GM19452 (cell line): ENCODE measurements around the gene AFG1L.
"Not testable (repeated sequence)": the region's sequence is repeated elsewhere in the genome, so short reads cannot be mapped to it uniquely, and the experiment has no call there.

Experiments used
- ATAC-seq: cut with Tn5 transposase; IDR thresholded peaks from one replicate; pipeline ENCODE4 v1.9.1; 2021; ENCODE audit not compliant: unreplicated experiment

AFG1L gene

DNA sequence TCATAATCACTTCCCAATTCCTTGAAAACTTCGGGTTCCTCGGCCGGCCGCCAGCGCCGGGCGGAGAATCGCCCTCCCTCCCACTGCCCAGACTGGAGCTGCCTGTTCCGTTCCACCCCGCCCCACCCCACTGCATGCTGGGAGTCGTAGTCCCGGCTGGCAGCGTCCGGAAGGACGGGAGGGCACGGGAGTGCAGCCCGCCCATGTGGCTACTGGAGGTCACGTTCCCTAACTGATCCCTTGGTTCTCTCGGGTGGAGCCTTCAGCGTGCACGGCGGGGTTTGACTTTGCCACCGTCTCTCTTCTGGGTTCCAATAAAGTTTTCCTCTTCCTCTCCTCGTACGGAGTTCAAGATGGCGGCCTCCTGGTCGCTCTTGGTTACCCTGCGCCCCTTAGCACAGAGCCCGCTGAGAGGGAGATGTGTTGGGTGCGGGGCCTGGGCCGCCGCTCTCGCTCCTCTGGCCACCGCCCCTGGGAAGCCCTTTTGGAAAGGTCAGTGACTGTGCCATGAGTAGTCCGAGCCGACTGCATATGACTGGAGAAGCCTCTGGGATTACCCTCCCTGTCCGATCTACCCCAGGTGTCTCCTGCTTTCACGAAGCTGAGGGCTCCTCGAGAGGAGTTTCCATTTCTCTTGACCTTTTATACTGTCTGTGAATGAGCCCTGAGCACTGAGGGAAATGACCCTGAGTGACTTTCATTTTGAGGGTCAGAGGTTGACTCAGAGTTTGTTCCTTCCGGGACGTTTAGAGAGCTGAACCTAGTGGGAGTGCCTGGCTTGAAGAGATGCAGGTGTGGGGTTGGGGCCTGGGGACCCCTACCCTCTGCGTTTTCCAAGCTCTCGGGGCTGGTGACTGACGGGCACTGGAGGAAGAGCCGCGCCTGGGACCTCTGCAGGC, at the start of gene AFG1L:
AFG1L (plus strand) TSS at position 328 of the 899 bp plus-strand sequence; CDS start at position 354, 26 bp downstream.
- ATAC-seq: peak; percentile 86

GRCh38 chr6:108245095-108245494, 49.8 kb upstream of the AFG1L start:
- ATAC-seq: not testable (repeated sequence)

DNA sequence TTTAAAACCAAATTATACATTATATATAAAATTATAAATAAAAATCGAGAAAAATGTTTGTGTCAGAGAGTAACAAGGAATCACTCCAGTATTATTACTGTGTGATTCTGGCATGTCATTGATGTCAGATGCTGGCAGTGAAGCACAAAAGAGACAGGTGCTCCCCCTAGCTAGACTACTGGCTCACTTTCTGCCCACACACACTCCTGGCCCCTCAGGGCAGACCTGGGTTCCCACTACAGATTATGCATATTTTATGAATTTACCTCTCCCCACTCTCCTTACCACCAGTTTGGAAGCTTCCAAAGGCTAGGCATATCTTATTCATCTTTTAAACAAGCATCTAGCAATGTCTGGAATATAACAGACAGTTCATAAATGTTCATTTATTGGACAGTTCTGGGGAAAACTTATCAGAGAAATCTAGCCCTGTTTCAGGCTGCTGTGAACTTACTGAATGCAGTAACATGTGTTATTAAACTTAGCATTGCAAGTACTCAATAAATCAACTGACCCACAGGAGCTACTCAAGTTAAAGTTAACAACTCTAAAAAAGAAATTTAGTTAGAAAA, 46.8 kb upstream of the AFG1L start:
- no peak for ATAC-seq

- no peak for ATAC-seq
Observed at GRCh38 chr6:108250240-108250866, 44.5 kb upstream of the AFG1L start.

DNA sequence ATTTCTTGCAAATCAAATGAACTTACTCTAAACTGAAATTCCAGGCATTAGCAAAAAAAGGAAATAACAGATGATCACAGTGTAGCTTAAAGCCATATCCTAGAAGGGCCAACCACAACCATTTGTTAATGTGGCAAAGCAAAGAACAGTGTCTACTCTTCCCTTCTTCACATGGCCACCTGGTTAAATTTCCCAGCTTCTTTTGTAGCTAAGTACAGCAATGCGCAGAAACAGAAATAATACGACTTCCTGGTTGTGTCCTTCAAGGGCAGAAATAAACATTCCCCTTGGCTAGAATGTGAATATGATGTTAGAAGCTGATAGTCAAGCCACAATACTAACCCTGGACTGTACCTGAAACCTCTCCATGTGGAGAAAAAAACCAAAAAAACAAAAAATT, 43.6 kb upstream of the AFG1L start:
- ATAC-seq: no peak

- ATAC-seq: no peak
Observed at GRCh38 chr6:108252055-108252454, 42.8 kb upstream of the AFG1L start.

DNA sequence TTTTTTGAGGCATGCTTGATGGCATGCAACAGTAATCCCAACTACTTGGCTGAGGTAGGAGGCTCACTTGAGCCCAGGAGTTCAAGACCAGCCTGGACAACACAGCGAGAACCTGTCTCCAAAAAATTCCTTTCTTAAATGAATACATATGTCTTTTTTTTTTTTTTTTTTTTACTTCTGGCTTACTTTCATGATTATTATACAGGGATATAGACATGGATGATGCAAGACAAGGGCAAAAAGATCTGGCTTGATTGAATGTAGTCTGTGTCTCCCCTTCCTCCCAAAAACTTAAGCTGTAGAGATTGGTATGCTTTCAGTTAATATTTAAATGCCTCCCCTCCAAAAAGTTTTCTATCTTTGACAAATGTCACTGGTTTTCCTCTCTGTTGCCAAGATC, 41.6 kb upstream of the AFG1L start:
- no peak for ATAC-seq

- no peak for ATAC-seq
Observed at GRCh38 chr6:108254433-108255410, 40.1 kb upstream of the AFG1L start.

GRCh38 chr6:108260126-108260808, 34.6 kb upstream of the AFG1L start:
- ATAC-seq: peak; percentile 4

DNA sequence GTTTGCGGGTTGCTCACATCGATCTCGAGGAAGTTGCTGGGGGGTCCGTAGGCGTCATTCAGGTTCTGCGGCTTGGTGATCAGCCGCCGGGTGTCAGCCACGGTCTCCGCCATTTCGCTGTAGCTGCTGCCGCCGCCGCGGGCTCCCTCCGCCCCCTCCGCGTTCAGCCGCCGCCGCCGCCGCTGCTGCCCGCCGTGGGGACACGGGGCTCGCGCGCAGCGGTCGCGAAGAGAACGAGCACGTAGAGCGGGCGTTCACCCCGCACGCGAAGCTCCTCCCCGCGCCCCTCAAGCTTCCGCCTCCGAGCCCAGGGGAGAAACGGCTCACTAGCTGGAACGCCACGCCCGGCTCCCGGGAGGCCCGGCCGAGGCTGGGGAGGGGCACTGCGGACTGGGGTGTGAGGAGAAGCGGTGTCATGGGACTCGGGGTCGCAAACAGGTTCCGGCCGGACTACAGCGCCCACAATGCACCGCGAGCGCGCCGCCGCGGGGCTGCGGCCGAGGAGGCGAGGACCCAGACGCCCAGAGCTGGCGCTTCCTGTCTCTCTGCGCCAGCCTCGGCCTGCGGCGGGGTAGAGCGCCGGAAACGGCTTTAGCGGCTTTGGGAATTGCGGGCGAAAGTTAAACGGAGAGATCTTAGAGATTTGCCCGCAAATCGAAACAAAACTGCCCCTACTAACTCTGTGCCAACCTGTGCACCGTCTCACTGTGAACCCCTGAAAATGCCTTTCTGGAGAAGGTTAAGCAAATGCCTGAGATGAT, 33.9 kb upstream of the AFG1L start, which contains the start of gene SNX3:
SNX3 (minus strand) TSS at position 232 of the 761 bp plus-strand sequence; CDS start at position 113, 119 bp downstream.
- ATAC-seq: peak; percentile 85

DNA sequence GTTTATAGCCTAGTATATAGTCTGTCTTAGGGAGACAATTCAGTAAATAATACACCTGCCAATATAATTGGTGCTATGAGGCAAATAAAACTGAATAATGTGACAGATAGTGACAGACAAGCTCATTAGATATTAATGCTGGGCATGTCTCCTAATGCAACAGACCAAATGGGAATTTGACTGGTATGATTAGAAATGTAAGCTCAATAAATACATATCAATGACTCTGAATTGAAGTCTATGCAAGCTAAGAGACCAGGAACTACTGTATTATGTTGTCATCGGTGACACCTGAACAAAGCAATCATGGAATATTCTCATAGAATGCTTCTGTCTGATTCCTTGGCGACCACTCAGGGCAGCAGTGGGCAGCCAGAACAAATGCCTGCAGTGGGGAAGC, 31.5 kb upstream of the AFG1L start:
- no peak for ATAC-seq

DNA sequence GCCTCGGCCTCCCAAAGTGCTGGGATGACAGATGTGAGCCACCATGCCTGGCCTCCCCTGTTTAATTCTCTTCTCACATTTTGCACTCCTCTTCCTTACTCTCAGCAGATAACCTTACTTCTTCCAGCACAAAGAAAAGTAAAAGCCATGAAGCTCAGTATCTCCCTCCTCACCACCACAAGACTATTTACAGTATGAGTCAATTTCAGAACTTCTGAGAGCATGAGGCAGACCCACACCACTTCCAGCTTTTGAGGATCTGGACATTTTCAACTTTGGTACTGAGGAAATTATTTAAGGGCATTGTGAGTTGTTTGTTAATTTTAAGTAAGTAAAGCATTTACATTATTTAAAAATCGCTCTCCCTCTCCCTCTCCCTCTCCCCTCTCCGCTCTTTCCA, 26.0 kb upstream of the AFG1L start:
- no peak for ATAC-seq

DNA sequence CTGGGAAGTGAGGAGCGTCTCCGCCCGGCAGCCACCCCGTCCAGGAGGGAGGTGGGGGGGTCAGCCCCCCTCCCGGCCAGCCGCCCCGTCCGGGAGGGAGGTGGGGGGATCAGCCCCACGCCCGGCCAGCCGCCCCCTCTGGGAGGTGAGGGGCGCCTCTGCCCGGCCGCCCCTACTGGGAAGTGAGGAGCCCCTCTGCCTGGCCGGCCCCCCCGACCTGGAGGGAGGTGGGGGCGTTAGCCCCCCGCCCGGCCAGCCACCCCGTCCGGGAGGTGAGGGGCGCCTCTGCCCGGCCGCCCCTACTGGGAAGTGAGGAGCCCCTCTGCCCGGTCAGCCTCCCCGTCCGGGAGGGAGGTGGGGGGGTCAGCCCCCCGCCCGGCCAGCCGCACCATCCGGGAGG, 24.9 kb upstream of the AFG1L start:
- not testable (repeated sequence) for ATAC-seq

DNA sequence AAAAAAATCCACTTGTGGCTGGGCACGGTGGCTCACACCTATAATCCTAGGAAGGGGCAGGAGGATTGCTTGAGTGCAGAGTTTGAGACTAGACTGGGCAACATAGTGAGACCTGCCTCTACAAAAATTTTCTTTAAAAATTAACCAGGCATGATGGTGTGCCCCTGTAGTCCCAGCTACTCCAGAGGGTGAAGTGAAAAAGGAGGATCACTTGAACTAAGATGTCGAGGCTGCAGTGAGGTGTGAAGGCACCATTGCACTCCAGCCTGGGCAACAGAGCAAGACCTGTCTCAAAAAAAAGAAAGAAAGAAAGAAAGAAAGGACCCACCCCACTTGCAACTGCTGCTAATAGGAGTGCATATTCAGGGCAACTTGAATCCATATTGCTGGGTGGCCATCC, 20.3 kb upstream of the AFG1L start:
- no peak for ATAC-seq

DNA sequence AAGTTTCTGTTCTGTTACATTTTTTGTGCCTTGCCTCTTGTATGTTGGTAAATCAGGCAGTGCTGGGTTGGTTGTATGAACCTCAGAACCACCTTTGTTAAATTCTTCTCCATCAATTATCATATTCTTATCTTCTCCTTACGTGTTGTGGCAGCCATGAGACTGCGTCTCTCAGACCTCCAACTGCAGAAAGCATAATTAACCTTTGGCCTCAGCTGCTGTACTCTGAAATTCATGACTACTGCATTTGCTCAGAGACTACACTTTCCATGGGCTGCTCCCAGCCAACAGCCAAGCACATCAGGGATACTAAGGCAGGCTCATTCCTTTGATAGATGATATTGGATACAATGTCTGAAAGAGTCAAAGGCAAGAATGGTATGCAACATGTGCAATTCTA, 18.9 kb upstream of the AFG1L start:
- ATAC-seq: no peak

DNA sequence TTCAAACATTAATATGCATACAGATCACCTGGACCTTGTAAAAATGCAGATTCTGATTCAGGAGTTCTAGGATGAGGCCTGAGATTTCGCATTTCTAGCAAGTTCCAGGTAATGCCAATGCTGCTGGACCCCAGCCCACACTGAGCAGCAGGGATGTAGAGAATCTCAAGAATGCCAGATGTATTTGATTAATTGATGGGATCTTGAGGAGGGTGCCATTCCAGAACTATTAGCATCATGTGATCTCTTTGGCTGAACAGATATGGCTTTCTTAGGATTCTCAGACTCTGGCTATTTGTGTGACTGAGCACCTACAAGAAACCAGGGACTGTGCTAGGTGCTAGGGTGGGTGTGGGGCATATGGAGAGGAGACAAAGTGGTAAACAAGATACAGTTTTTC, 17.6 kb upstream of the AFG1L start:
- no peak for ATAC-seq

DNA sequence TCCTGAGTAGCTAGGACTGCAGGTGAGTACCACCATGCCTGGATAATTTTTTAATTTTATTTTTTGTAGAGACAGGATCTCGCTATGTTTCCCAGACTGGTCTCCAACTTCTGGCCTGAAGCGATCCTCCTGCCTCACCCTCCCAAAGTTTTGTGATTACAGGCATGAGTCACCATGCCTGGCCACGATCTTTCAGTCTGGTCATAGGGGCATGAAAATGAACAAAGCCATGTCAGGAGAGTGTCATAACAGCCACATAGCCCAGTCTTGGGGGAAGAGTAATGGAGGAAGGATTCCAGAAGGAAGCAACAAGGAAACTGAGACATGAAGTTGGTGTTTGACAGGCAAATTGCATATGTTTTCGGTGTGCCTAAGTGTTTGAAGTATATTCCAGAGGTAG, 17.0 kb upstream of the AFG1L start:
- no peak for ATAC-seq

DNA sequence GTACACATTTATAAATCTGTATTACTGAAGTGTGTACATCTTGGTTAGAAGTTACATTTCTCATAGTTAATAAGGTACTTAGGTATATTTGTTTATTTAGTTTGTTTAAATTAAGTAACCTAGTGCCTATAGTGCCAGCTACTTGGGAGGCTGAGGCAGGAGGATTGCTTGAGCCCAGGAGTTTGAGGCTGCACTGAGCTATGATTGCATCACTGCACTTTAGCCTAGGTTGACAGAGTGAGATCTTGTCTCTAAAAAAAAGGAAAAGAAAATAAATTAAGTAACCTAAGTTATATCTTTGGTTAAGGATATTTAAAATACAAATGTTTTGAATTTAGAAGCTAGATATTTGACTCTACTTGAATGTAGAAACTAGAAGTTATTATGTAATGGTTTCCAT, 9.5 kb upstream of the AFG1L start:
- ATAC-seq: no peak

- ATAC-seq: no peak
Observed at GRCh38 chr6:108286366-108286765, 8.5 kb upstream of the AFG1L start.
